IMR-90 (cell line): ENCODE measurements around the gene UTRN. TPM values are rescaled to one million over a fixed set of nuclear protein-coding genes. Genes with fewer than 3 reads are reported as not detected.
A peak's percentile ranks its signal among the peaks of the same experiment; 100 is the strongest.

Experiments
- ATAC-seq: fragments of 200-7000 bp; cut with Tn5 transposase; 2 replicates; pipeline ENCODE4 v1.9.1; 2020; ENCODE audit warnings: low read depth, mild to moderate bottlenecking, moderate library complexity
- BruUV-seq: library from RNA; stranded (reverse); fragments of 400-500 nt; replicated peaks from 2 replicates; lab custom pipeline; 2021; lab: Mats Ljungman, UMichigan
- CTCF ChIA-PET: fragments of 300-600 bp; formaldehyde crosslinking; extraction: SDS; loops from one replicate; lab custom pipeline; 2021; ENCODE audit warnings: antibody characterized with exemption; lab: Yijun Ruan, JAX
- POLR2A ChIA-PET: fragments of 300-600 bp; sonication (Branson Sonifier 250); formaldehyde crosslinking; loops from one replicate; lab custom pipeline; 2022; ENCODE audit warnings: antibody characterized with exemption; ENCODE audit not compliant: unreplicated experiment; lab: Charles Lee
- DNase-seq: peaks from one replicate; pipeline ENCODE4 v3.0.0; 2013
- H2AFZ ChIP-seq: replicated peaks from 2 replicates; pipeline ENCODE3; 2013; ENCODE audit warnings: low read length, mild to moderate bottlenecking; ENCODE audit not compliant: poor library complexity
- H2AK5ac ChIP-seq: 2 replicates; pipeline ENCODE4 v1.6.1; 2013; ENCODE audit warnings: low read depth, low read length, inconsistent platforms
- H2AK9ac ChIP-seq: replicated peaks from 2 replicates; pipeline ENCODE3; 2013; ENCODE audit warnings: mild to moderate bottlenecking, low read depth, low read length, moderate library complexity; ENCODE audit not compliant: poor library complexity
- H2BK120ac ChIP-seq: 2 replicates; pipeline ENCODE4 v1.6.1; 2013; ENCODE audit warnings: low read depth, low read length, inconsistent platforms
- H2BK15ac ChIP-seq: 3 replicates; pipeline ENCODE4 v1.6.1; 2013; ENCODE audit warnings: low read depth, low read length, inconsistent platforms
- H2BK20ac ChIP-seq: 2 replicates; pipeline ENCODE4 v1.6.1; 2013; ENCODE audit warnings: low read depth, mild to moderate bottlenecking, inconsistent platforms, low read length, moderate library complexity
- H2BK5ac ChIP-seq: 2 replicates; pipeline ENCODE4 v1.6.1; 2013; ENCODE audit warnings: mild to moderate bottlenecking, low read depth, low read length, inconsistent platforms; ENCODE audit not compliant: poor library complexity, severe bottlenecking
- H3K14ac ChIP-seq: replicated peaks from 2 replicates; pipeline ENCODE4 v1.6.1; 2013; ENCODE audit warnings: low read depth, low read length, inconsistent platforms
- H3K18ac ChIP-seq: 2 replicates; pipeline ENCODE4 v1.6.1; 2013; ENCODE audit warnings: low read depth, low read length, control low read depth
- H3K23ac ChIP-seq: 2 replicates; pipeline ENCODE4 v1.6.1; 2013; ENCODE audit warnings: low read depth, low read length, inconsistent platforms
- H3K27ac ChIP-seq: 2 replicates; pipeline ENCODE4 v1.5.1; 2013; ENCODE audit warnings: mild to moderate bottlenecking, control low read depth, low read length; ENCODE audit not compliant: insufficient read depth
- H3K27me3 ChIP-seq: 2 replicates; pipeline ENCODE4 v1.6.1; 2013; ENCODE audit warnings: low read length; ENCODE audit not compliant: control insufficient read depth, insufficient read depth
- H3K36me3 ChIP-seq: 2 replicates; pipeline ENCODE4 v1.6.1; 2013; ENCODE audit warnings: low read length, mixed read lengths; ENCODE audit not compliant: control insufficient read depth, insufficient read depth
- H3K4ac ChIP-seq: 2 replicates; pipeline ENCODE4 v1.6.1; 2013; ENCODE audit warnings: low read depth, low read length, inconsistent platforms
- H3K4me1 ChIP-seq: 2 replicates; pipeline ENCODE4 v1.6.1; 2013; ENCODE audit warnings: low read length, mixed read lengths; ENCODE audit not compliant: control insufficient read depth, insufficient read depth
- H3K4me2 ChIP-seq: 2 replicates; pipeline ENCODE4 v1.6.1; 2013; ENCODE audit warnings: low read depth, mild to moderate bottlenecking, control low read depth, low read length, moderate library complexity
- H3K4me3 ChIP-seq: 2 replicates; pipeline ENCODE4 v1.5.1; 2013; ENCODE audit warnings: low read depth, mild to moderate bottlenecking, control low read depth, low read length, moderate library complexity; ENCODE audit not compliant: insufficient read depth
- H3K56ac ChIP-seq: 2 replicates; pipeline ENCODE4 v1.6.1; 2013; ENCODE audit warnings: low read length, inconsistent platforms; ENCODE audit not compliant: insufficient read depth; ENCODE audit errors: extremely low read depth
- H3K79me1 ChIP-seq, 2 experiments: 2 replicates each; pipeline ENCODE4 v1.6.1; 2013; ENCODE audit warnings: low read length in 2 of 2, inconsistent platforms in 1 of 2, low read depth in 1 of 2
- H3K9ac ChIP-seq: 2 replicates; pipeline ENCODE4 v1.6.1; 2013; ENCODE audit warnings: low read depth, low read length, control low read depth
- H3K9me1 ChIP-seq: 2 replicates; pipeline ENCODE4 v1.6.1; 2013; ENCODE audit warnings: low read length, inconsistent platforms; ENCODE audit not compliant: insufficient read depth
- H3K9me3 ChIP-seq: 2 replicates; pipeline ENCODE4 v1.6.1; 2013; ENCODE audit warnings: low read length; ENCODE audit not compliant: control insufficient read depth, insufficient read depth
- H4K20me1 ChIP-seq: 2 replicates; pipeline ENCODE4 v1.6.1; 2013; ENCODE audit warnings: low read length, inconsistent platforms; ENCODE audit not compliant: insufficient read depth
- H4K5ac ChIP-seq: 2 replicates; pipeline ENCODE4 v1.6.1; 2013; ENCODE audit warnings: mild to moderate bottlenecking, low read depth, low read length, control low read depth
- H4K8ac ChIP-seq, 2 experiments: 2 replicates each; pipeline ENCODE4 v1.6.1; 2013; ENCODE audit warnings: low read depth in 2 of 2, low read length in 2 of 2, control low read depth in 1 of 2, inconsistent platforms in 1 of 2
- H4K91ac ChIP-seq: 2 replicates; pipeline ENCODE4 v1.6.1; 2013; ENCODE audit warnings: low read depth, low read length, inconsistent platforms; ENCODE audit not compliant: insufficient read depth
- BHLHE40 ChIP-seq: fragments of 150-350 bp; IDR thresholded peaks from 2 replicates; pipeline ENCODE4 v1.6.1; 2016; ENCODE audit warnings: mild to moderate bottlenecking, low read depth, low read length
- CHD1 ChIP-seq: IDR thresholded peaks from 2 replicates; pipeline ENCODE4 v1.6.1; 2012; ENCODE audit warnings: low read depth, low read length, improper control_type of control experiment
- MAZ ChIP-seq: IDR thresholded peaks from 2 replicates; pipeline ENCODE4 v1.6.1; 2012; ENCODE audit warnings: low read depth, mild to moderate bottlenecking, low read length, improper control_type of control experiment, moderate library complexity, borderline replicate concordance
- NFE2L2 ChIP-seq: fragments of 150-350 bp; IDR thresholded peaks from 2 replicates; pipeline ENCODE4 v1.6.1; 2016; ENCODE audit warnings: low read depth, mild to moderate bottlenecking, low read length
- POLR2A ChIP-seq: IDR thresholded peaks from 2 replicates; pipeline ENCODE4 v1.6.1; 2012; ENCODE audit warnings: mild to moderate bottlenecking, low read depth, low read length
- RAD21 ChIP-seq: IDR thresholded peaks from 2 replicates; pipeline ENCODE4 v1.6.1; 2012; ENCODE audit warnings: low read length, improper control_type of control experiment
- RFX5 ChIP-seq: IDR thresholded peaks from 2 replicates; pipeline ENCODE4 v1.8.0; 2012; ENCODE audit warnings: low read depth, mild to moderate bottlenecking, low read length, moderate library complexity
- WGBS, 2 experiments: methylation state at CpG; one replicate each; pipeline versions ENCODE4 v1.1.5 to v1.1.7; 2013; ENCODE audit warnings: missing lambda C conversion rate in 2 of 2; ENCODE audit not compliant: insufficient read length in 1 of 2; ENCODE audit errors: extremely low coverage in 2 of 2; 5-methylcytosine and 5-hydroxymethylcytosine counted together
- dilution Hi-C: fragments of 300-500 bp; cut with HindIII; formaldehyde crosslinking; loops from one replicate; pipeline ENCODE4 v1.14.3; 2018; ENCODE audit warnings: low sequenced_read_pairs; ENCODE audit not compliant: unreplicated experiment
- in situ Hi-C: fragments of 300-500 bp; cut with MboI; formaldehyde crosslinking; loops from 3 replicates; pipeline ENCODE4 v1.14.3; 2019; ENCODE audit warnings: low sequenced_read_pairs, inconsistent platforms, mixed read lengths
- intact Hi-C: fragments of 100-400 bp; cut with micrococcal nuclease; formaldehyde crosslinking; loops from 2 replicates; pipeline ENCODE4 v1.10.0; 2022
- polyA plus RNA-seq, 3 experiments: library from polyadenylated mRNA; depleted of rRNA; stranded (reverse); fragments of >200 nt; gene quantifications; 2 replicates each; pipeline ENCODE4 v1.2.3, GENCODE V29; 2012; ENCODE audit warnings: low replicate concordance in 1 of 3
- total RNA-seq: library from RNA; depleted of rRNA; stranded (reverse); fragments of >200 nt; gene quantifications from 2 replicates; pipeline ENCODE4 v1.2.3, GENCODE V29; 2012
- TF ChIP-seq, protein P1 (sequence below): fragments of 150-350 bp; IDR thresholded peaks from 2 replicates; pipeline ENCODE4 v1.6.1; 2016; ENCODE audit warnings: low read depth, mild to moderate bottlenecking, low read length, moderate library complexity, borderline replicate concordance
- TF ChIP-seq, protein P2 (sequence below): conservative IDR thresholded peaks from 2 replicates; pipeline ENCODE4 v1.5.1; 2012; ENCODE audit warnings: mild to moderate bottlenecking, low read depth, low read length, improper control_type of control experiment

The UTRN gene
- total and polyA plus RNA-seq, 2 of the 4 experiments (the other 2 are of a cell fraction) = 17.3 to 83.5 TPM

DNA sequence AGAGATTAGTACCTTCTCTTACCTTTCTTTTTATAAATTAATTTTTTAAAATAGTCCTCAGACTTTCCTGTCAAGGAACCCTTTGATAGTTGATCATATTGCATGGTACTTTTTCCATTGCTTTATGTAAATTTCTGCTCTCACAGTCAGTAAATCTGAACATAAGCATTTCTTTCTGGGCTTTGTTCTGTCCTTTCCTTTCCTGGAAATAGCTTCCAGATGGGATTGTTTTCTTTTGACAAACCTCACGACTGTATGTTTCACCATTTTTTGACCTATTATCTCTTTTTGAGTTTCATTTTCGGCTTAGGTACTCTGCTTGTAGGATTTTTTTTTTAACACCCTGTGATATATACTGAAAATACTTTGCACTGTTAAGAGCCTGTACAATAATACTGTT is 32.6 kb downstream of the UTRN start:
- Histone ChIP-seq H2AFZ (no peak overlapping the region), H3K4me3 (no peak overlapping the region), H3K79me1 (peaks cover 33 to 65% of the 10 kb centered on the region in 2 experiments), H3K9me1 (peaks cover 13% of the 10 kb centered on the region; the same call in 1 of the 2 replicates), H2AK9ac (no peak overlapping the region), H3K23ac (no peak overlapping the region), H3K14ac (no peak overlapping the region), H2BK15ac (no peak overlapping the region), H3K18ac (no peak overlapping the region), H3K4ac (no peak overlapping the region), H3K27me3 (no peaks in the 10 kb centered on the region), H3K9me3 (no peaks in the 10 kb centered on the region), H2BK20ac (no peak overlapping the region), H4K5ac (no peak overlapping the region), H3K4me2 (peak overlapping the region; percentile 16; the same call in 1 of the 2 replicates), H4K8ac (no peak overlapping the region), H4K91ac (no peak overlapping the region), H4K20me1 (peaks cover 3% of the 10 kb centered on the region), H3K56ac (no peak overlapping the region), H3K36me3 (no peaks in the 10 kb centered on the region), H2BK5ac (no peak overlapping the region), H3K4me1 (peaks cover 6% of the 10 kb centered on the region), H2BK120ac (no peak overlapping the region), H2AK5ac (no peak overlapping the region), H3K9ac (no peak overlapping the region), H3K27ac (no peak overlapping the region)
- no CpG with 5 or more reads among the region's 2 CpGs for WGBS, 2 experiments
- TF ChIP-seq, protein P1, sequence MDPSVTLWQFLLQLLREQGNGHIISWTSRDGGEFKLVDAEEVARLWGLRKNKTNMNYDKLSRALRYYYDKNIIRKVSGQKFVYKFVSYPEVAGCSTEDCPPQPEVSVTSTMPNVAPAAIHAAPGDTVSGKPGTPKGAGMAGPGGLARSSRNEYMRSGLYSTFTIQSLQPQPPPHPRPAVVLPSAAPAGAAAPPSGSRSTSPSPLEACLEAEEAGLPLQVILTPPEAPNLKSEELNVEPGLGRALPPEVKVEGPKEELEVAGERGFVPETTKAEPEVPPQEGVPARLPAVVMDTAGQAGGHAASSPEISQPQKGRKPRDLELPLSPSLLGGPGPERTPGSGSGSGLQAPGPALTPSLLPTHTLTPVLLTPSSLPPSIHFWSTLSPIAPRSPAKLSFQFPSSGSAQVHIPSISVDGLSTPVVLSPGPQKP = no peak
- TF ChIP-seq RAD21 (no peak), RFX5 (no peak), MAZ (no peak), POLR2A (no peak), BHLHE40 (no peak), CHD1 (no peak), NFE2L2 (no peak)
- TF ChIP-seq, protein P2, sequence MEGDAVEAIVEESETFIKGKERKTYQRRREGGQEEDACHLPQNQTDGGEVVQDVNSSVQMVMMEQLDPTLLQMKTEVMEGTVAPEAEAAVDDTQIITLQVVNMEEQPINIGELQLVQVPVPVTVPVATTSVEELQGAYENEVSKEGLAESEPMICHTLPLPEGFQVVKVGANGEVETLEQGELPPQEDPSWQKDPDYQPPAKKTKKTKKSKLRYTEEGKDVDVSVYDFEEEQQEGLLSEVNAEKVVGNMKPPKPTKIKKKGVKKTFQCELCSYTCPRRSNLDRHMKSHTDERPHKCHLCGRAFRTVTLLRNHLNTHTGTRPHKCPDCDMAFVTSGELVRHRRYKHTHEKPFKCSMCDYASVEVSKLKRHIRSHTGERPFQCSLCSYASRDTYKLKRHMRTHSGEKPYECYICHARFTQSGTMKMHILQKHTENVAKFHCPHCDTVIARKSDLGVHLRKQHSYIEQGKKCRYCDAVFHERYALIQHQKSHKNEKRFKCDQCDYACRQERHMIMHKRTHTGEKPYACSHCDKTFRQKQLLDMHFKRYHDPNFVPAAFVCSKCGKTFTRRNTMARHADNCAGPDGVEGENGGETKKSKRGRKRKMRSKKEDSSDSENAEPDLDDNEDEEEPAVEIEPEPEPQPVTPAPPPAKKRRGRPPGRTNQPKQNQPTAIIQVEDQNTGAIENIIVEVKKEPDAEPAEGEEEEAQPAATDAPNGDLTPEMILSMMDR = no peak
- intact Hi-C loops = no loop called here
- dilution Hi-C loops = no loop called here
- CTCF ChIA-PET = interaction anchor here (0.7 kb wide), 1 partner anchor 1141 kb away, joined by 4 read pairs; no protein-coding TSS in a partner anchor
- in situ Hi-C loops = no loop called here
- DNase-seq (peak; percentile 41), ATAC-seq (no peak)
- BruUV-seq = no TSS peak
- POLR2A ChIA-PET = no interaction called here
